ENCODE data around the gene ANO2. TPM values are rescaled to one million over a fixed set of nuclear protein-coding genes. Genes with fewer than 3 reads are reported as not detected.

ANO2 gene
- total and polyA plus RNA-seq, 2 donors (not counting 3 experiments of a cell fraction or from before 2014, with no cell fraction given): 15.4 to 65.0 TPM

DNA sequence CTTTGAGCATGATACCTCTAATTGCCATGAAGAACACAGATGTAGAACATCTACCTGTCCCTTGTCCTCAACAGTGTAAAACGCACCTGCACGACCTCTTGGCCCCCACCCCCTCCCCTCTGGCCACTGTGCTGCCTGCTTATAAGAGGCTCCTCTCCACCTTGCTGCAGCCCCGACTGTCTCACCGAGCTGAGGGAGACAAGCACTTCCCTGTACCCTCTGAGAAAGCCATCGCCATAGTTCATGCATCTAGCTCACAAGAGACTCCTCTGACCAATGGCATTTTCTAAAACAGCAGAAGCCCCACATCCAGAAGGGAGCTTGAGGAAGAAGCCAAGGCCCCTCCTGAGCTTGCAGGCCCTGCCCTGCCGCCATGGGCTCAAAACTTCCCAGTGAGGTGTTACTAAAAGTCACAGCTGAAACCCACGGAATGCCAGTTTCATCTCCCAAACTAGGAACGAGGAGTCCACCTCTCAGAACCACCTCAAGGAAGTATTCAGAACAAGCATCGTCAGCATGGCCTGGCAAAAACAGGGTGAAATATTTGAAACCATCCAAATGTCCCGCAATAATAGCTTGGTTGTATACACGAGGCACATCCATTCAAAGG, 21.5 kb upstream of the ANO2 start:
- H2AFZ ChIP-seq (ENCODE audit: low read depth, low read length): no peak overlapping the region
- no peak overlapping the region for H3K4me3 ChIP-seq (replicated peaks in 1 of 3; ENCODE audit: insufficient read depth in 1 of 3, low read depth in 1 of 3, low read length in 3 of 3)
- H4K20me1 ChIP-seq (replicated peaks; ENCODE audit: control insufficient read depth, extremely low read depth, insufficient read depth, low read length): peaks cover 8% of the 10 kb centered on the region
- no peak for DNase-seq (ENCODE audit: low read depth, low spot score)
- peaks cover 5% of the 10 kb centered on the region for H3K79me2 ChIP-seq (ENCODE audit: control insufficient read depth, insufficient read depth, low read length)
- no peak overlapping the region for H3K9ac ChIP-seq (replicated peaks; ENCODE audit: extremely low read depth, insufficient read depth, low read length)
- H3K4me2 ChIP-seq (ENCODE audit: insufficient read depth, low read length): no peak overlapping the region
- no peaks in the 10 kb centered on the region for H3K9me1 ChIP-seq (replicated peaks; ENCODE audit: control insufficient read depth, extremely low read depth, insufficient read depth, low read length)
- no peaks in the 10 kb centered on the region for H3K27me3 ChIP-seq (ENCODE audit: control insufficient read depth in 2 of 2, insufficient read depth in 2 of 2, low read length in 2 of 2)
- no peaks in the 10 kb centered on the region for H3K9me3 ChIP-seq (replicated peaks; ENCODE audit: control insufficient read depth, insufficient read depth, low read length)
- peaks cover 4% of the 10 kb centered on the region for H3K4me1 ChIP-seq (ENCODE audit: control insufficient read depth, extremely low read depth, insufficient read depth, low read length)
- TF ChIP-seq POLR2AphosphoS5 (IDR thresholded peaks at IDR 0.05; ENCODE audit: insufficient read depth, low read depth, low read length) (no peak), GATA2 (IDR thresholded peaks at IDR 0.05; ENCODE audit: insufficient read depth, insufficient read length, low read depth, low read length) (no peak), JUN (IDR thresholded peaks at IDR 0.05; ENCODE audit: borderline replicate concordance, insufficient read depth, insufficient read length, low read depth) (no peak), POLR2A (IDR thresholded peaks at IDR 0.05; ENCODE audit: low read depth, low read length) (no peak), FOS (IDR thresholded peaks at IDR 0.05; ENCODE audit: borderline replicate concordance, insufficient read depth, low read length) (no peak), EZH2 (IDR thresholded peaks at IDR 0.05; ENCODE audit: borderline replicate concordance, low read depth, low read length, severe bottlenecking) (no peak), MYC (IDR thresholded peaks at IDR 0.05; ENCODE audit: low read depth, low read length) (no peak)
- TF ChIP-seq, protein P1, sequence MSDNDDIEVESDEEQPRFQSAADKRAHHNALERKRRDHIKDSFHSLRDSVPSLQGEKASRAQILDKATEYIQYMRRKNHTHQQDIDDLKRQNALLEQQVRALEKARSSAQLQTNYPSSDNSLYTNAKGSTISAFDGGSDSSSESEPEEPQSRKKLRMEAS (IDR thresholded peaks at IDR 0.05; ENCODE audit: insufficient read depth, insufficient read length): no peak
- TF ChIP-seq, protein P2, sequence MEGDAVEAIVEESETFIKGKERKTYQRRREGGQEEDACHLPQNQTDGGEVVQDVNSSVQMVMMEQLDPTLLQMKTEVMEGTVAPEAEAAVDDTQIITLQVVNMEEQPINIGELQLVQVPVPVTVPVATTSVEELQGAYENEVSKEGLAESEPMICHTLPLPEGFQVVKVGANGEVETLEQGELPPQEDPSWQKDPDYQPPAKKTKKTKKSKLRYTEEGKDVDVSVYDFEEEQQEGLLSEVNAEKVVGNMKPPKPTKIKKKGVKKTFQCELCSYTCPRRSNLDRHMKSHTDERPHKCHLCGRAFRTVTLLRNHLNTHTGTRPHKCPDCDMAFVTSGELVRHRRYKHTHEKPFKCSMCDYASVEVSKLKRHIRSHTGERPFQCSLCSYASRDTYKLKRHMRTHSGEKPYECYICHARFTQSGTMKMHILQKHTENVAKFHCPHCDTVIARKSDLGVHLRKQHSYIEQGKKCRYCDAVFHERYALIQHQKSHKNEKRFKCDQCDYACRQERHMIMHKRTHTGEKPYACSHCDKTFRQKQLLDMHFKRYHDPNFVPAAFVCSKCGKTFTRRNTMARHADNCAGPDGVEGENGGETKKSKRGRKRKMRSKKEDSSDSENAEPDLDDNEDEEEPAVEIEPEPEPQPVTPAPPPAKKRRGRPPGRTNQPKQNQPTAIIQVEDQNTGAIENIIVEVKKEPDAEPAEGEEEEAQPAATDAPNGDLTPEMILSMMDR (IDR thresholded peaks at IDR 0.05; ENCODE audit: extremely low read depth in 1 of 2, insufficient read depth in 1 of 2, low read depth in 1 of 2, low read length in 2 of 2): no peak
- FAIRE-seq: no peak
- BruUV-seq (replicated peaks): no TSS peak
- peaks cover 41 to 70% of the 10 kb centered on the region in 2 experiments for H3K36me3 ChIP-seq (ENCODE audit: control insufficient read depth in 2 of 2, extremely low read depth in 1 of 2, insufficient read depth in 2 of 2, low read length in 2 of 2)
- H3K27ac ChIP-seq (ENCODE audit: insufficient read depth, low read depth, low read length): no peak overlapping the region
- intact Hi-C loops (cut with micrococcal nuclease) (no loop called here), dilution Hi-C loops (cut with MboI; ENCODE audit: extremely low pct_ligation_motif_present, low sequenced_read_pairs) (no loop called here)
- CTCF ChIA-PET: interaction anchor here (1.0 kb wide), 1 partner anchor 318 kb away, joined by 5 read pairs; no protein-coding TSS in a partner anchor
- POLR2A ChIA-PET: interaction anchor here (0.6 kb wide), 1 partner anchor 25 kb away, joined by 3 read pairs; no protein-coding TSS in a partner anchor
